HepG2 (cell line): Measurements from ENCODE around the gene ANAPC2. TPM values are rescaled to one million over a fixed set of nuclear protein-coding genes. Genes with fewer than 3 reads are reported as not detected.
A peak's percentile ranks its signal among the peaks of the same experiment; 100 is the strongest.

Experiments used
- AGO1 ChIP-seq: fragments of 200-400 bp; formaldehyde crosslinking; IDR thresholded peaks from 2 replicates; pipeline ENCODE4 v1.6.1; 2017; ENCODE audit warnings: mild to moderate bottlenecking, low read depth, low read length, moderate library complexity; ENCODE audit not compliant: poor library complexity, severe bottlenecking
- BCL6 ChIP-seq: IDR thresholded peaks from 2 replicates; pipeline ENCODE4 v1.6.1; 2016; ENCODE audit warnings: missing genetic modification reagents, missing compliant biosample characterization
- CHCHD3 ChIP-seq: sonication (generic); formaldehyde crosslinking; IDR thresholded peaks from 2 replicates; pipeline ENCODE4 v1.8.0; 2022; ENCODE audit warnings: mild to moderate bottlenecking, missing genetic modification reagents, moderate library complexity
- FOXA1 ChIP-seq, 2 experiments: fragments of 450-650 bp in 1 of 2; sonication (generic) in 1 of 2; formaldehyde crosslinking in 1 of 2; IDR thresholded peaks; 2 replicates each; pipeline versions ENCODE4 v1.4.0 to v1.6.1; 2016 to 2020; ENCODE audit warnings: missing genetic modification reagents in 1 of 2
- GATA4 ChIP-seq: sonication (generic); IDR thresholded peaks from 2 replicates; pipeline ENCODE4 v1.6.1; 2016; ENCODE audit warnings: antibody characterized with exemption, low read depth, borderline replicate concordance
- HNF1A ChIP-seq, 2 experiments: sonication (generic) in 1 of 2; formaldehyde crosslinking in 1 of 2; IDR thresholded peaks; 2 replicates each; pipeline versions ENCODE4 v1.4.0 to v1.6.1; 2016 to 2020; ENCODE audit warnings: borderline replicate concordance in 1 of 2, low read depth in 1 of 2, mild to moderate bottlenecking in 1 of 2, missing genetic modification reagents in 1 of 2
- HOXA5 ChIP-seq: sonication (generic); formaldehyde crosslinking; IDR thresholded peaks from 2 replicates; pipeline ENCODE4 v1.4.0; 2020; ENCODE audit warnings: missing genetic modification reagents
- NCOA2 ChIP-seq: sonication (generic); formaldehyde crosslinking; IDR thresholded peaks from 2 replicates; pipeline ENCODE4 v1.8.0; 2022; ENCODE audit warnings: inconsistent platforms
- RAD51 ChIP-seq: fragments of 450-650 bp; IDR thresholded peaks from 2 replicates; pipeline ENCODE4 v1.6.1; 2016; ENCODE audit warnings: borderline replicate concordance
- RBM39 ChIP-seq: fragments of 200-400 bp; formaldehyde crosslinking; IDR thresholded peaks from one replicate; pipeline ENCODE4 v1.6.1; 2018; ENCODE audit warnings: antibody characterized with exemption, mild to moderate bottlenecking, low read depth, low read length; ENCODE audit not compliant: poor library complexity, severe bottlenecking
- RXRA ChIP-seq: sonication (generic); formaldehyde crosslinking; IDR thresholded peaks from 2 replicates; pipeline ENCODE4 v1.5.1; 2020; ENCODE audit warnings: missing genetic modification reagents
- SSRP1 ChIP-seq: IDR thresholded peaks from 2 replicates; pipeline ENCODE4 v1.6.1; 2016; ENCODE audit warnings: control low read depth
- TAF1 ChIP-seq: sonication (generic); formaldehyde crosslinking; IDR thresholded peaks from 2 replicates; pipeline ENCODE4 v1.4.0; 2020; ENCODE audit warnings: missing genetic modification reagents
- TFAP4 ChIP-seq: sonication (generic); IDR thresholded peaks from 2 replicates; pipeline ENCODE4 v1.6.1; 2016; ENCODE audit warnings: low read depth, borderline replicate concordance
- ZBTB39 ChIP-seq: sonication (generic); formaldehyde crosslinking; IDR thresholded peaks from 2 replicates; pipeline ENCODE4 v1.5.0; 2020; ENCODE audit warnings: missing genetic modification reagents
- ZGPAT ChIP-seq: IDR thresholded peaks from 2 replicates; pipeline ENCODE4 v1.6.1; 2016; ENCODE audit warnings: mild to moderate bottlenecking
- ZNF24 ChIP-seq: fragments of 450-650 bp; IDR thresholded peaks from 2 replicates; pipeline ENCODE4 v1.6.1; 2017; ENCODE audit warnings: antibody characterized with exemption, mild to moderate bottlenecking
- ZNF550 ChIP-seq: sonication (generic); formaldehyde crosslinking; IDR thresholded peaks from 2 replicates; pipeline ENCODE4 v1.4.0; 2020; ENCODE audit warnings: mild to moderate bottlenecking, missing genetic modification reagents, borderline replicate concordance
- polyA plus RNA-seq, 8 experiments: library from polyadenylated mRNA; depleted of rRNA in 3 of 8; stranded (reverse) in 7 of 8; unstranded in 1 of 8; fragments of >200 nt; fragmentation: Illumina TruSeq in 4 of 8; extraction: Trizol in 4 of 8; gene quantifications; 2 replicates each; pipeline versions ENCODE4 v1.2.1 to v1.2.3, GENCODE V29; 2011 to 2016; ENCODE audit warnings: low read depth in 4 of 8, missing spikeins in 1 of 8, mixed read lengths in 1 of 8; ENCODE audit not compliant: insufficient read depth in 1 of 8
- total RNA-seq, 5 experiments: library from RNA; depleted of rRNA; stranded (reverse); fragments of >200 nt; fragmentation: Illumina TruSeq; extraction: Trizol; gene quantifications; 2 replicates each; pipeline ENCODE4 v1.2.3, GENCODE V29; 2016; ENCODE audit warnings: low read depth in 1 of 5

The ANAPC2 gene
- total and polyA plus RNA-seq, 2 of the 13 experiments (the other 11 are each of a cell fraction or from before 2014, with no cell fraction given) = 12.3 to 15.4 TPM

GRCh38 chr9:137229903-137230704 is 41.7 kb upstream of the ANAPC2 start (continued):
- TF ChIP-seq HOXA5 (CRISPR knock-in tag) = no peak
- no peak for TF ChIP-seq SSRP1 (CRISPR knock-in tag)
- TF ChIP-seq AGO1 = peak; percentile 95
- TF ChIP-seq HNF1A (IDR thresholded peaks at IDR 0.05; ENCODE audit: low read depth) = no peak
- TF ChIP-seq HNF1A (CRISPR knock-in tag; IDR thresholded peaks at IDR 0.05; ENCODE audit: borderline replicate concordance) = peak; percentile 2; the same call in 1 of the 2 replicates
- TF ChIP-seq RBM39 = no peak
- no peak for TF ChIP-seq ZNF24
- TF ChIP-seq NCOA2 (CRISPR knock-in tag) = peak; percentile 16; the same call in 1 of the 2 replicates
- TF ChIP-seq TAF1 (CRISPR knock-in tag) = peak; percentile 46; the same call in 1 of the 2 replicates
- TF ChIP-seq ZGPAT (CRISPR knock-in tag) = no peak
- TF ChIP-seq FOXA1 (IDR thresholded peaks at IDR 0.05) = no peak
- no peak for TF ChIP-seq FOXA1 (CRISPR knock-in tag; IDR thresholded peaks at IDR 0.05)
- peak; percentile 83 for TF ChIP-seq RXRA
- peak; percentile 49 for TF ChIP-seq BCL6 (CRISPR knock-in tag)
- TF ChIP-seq TFAP4 = peak; percentile 52; the same call in 1 of the 2 replicates
- TF ChIP-seq ZBTB39 (CRISPR knock-in tag) = no peak; the same call in 1 of the 2 replicates
- TF ChIP-seq GATA4 = no peak
- TF ChIP-seq ZNF550 (CRISPR knock-in tag) = no peak
- no peak for TF ChIP-seq RAD51
- 0 out of 2 replicates have a peak, but pooled peaks have one; percentile 45 for TF ChIP-seq CHCHD3 (CRISPR knock-in tag)
